ENCODE measurements around the gene EZR.

Gene EZR

GRCh38 chr6:158775832-158776231 is 43.3 kb downstream of the EZR start:
- no peak for DNase-seq (ENCODE audit: low read depth)

GRCh38 chr6:158774717-158775449 is 44.3 kb downstream of the EZR start:
- no peak for DNase-seq (ENCODE audit: low read depth)

- DNase-seq (ENCODE audit: low read depth) = no peak
Observed at GRCh38 chr6:158773581-158774449, 45.4 kb downstream of the EZR start.

- DNase-seq (ENCODE audit: low read depth) = no peak
Observed at GRCh38 chr6:158772851-158773371, 46.3 kb downstream of the EZR start.

- DNase-seq (ENCODE audit: low read depth) = no peak
Observed at GRCh38 chr6:158772172-158772571, 47.0 kb downstream of the EZR start.

GRCh38 chr6:158771399-158772152 is 47.6 kb downstream of the EZR start:
- no peak for DNase-seq (ENCODE audit: low read depth)

- no peak for DNase-seq (ENCODE audit: low read depth)
Observed at GRCh38 chr6:158770533-158771330, 48.4 kb downstream of the EZR start.

- no peak for DNase-seq (ENCODE audit: low read depth)
Observed at GRCh38 chr6:158769771-158770432, 49.3 kb downstream of the EZR start.

GRCh38 chr6:158769234-158769770 is 49.9 kb downstream of the EZR start:
- DNase-seq (ENCODE audit: low read depth) = no peak

- no peak for DNase-seq (ENCODE audit: low read depth)
Observed at GRCh38 chr6:158768436-158768835, 50.7 kb downstream of the EZR start.

GRCh38 chr6:158767709-158768108 is 51.5 kb downstream of the EZR start:
- DNase-seq (ENCODE audit: low read depth) = no peak

- DNase-seq (ENCODE audit: low read depth) = no peak
Observed at GRCh38 chr6:158766621-158767455, 52.3 kb downstream of the EZR start.

GRCh38 chr6:158765499-158766068 is 53.6 kb downstream of the EZR start:
- DNase-seq (ENCODE audit: low read depth) = no peak

- DNase-seq (ENCODE audit: low read depth) = no peak
Observed at GRCh38 chr6:158764926-158765325, 54.2 kb downstream of the EZR start.

GRCh38 chr6:158764183-158764849 is 54.9 kb downstream of the EZR start:
- no peak for DNase-seq (ENCODE audit: low read depth)

- DNase-seq (ENCODE audit: low read depth) = no peak
Observed at GRCh38 chr6:158763434-158764182, 55.6 kb downstream of the EZR start.

GRCh38 chr6:158762787-158763433 is 56.3 kb downstream of the EZR start:
- DNase-seq (ENCODE audit: low read depth) = no peak

- no peak for DNase-seq (ENCODE audit: low read depth)
Observed at GRCh38 chr6:158761746-158762145, 57.4 kb downstream of the EZR start.

All from activated T-cell treated with anti-CD3 and anti-CD28 coated beads for 24 hours (primary cell).